ENCODE data around the gene PDZD8. TPM values are rescaled to one million over a fixed set of nuclear protein-coding genes. Genes with fewer than 3 reads are reported as not detected.

The PDZD8 gene
- total RNA-seq, 2 experiments from 2014 or later = 27.6 to 27.7 TPM

GRCh38 chr10:117353684-117354083 is 21.6 kb downstream of the PDZD8 start:
- ChIA-PET POLR2A (no interaction called here), CTCF (interaction anchor here (0.6 kb wide), 1 partner anchor 9 kb away, joined by 3 read pairs; no protein-coding TSS in a partner anchor)

- CTCF ChIA-PET = no interaction called here
- POLR2A ChIA-PET = no interaction called here
These were observed 22.5 kb downstream of the PDZD8 start for GRCh38 chr10:117352724-117353123.

- CTCF ChIA-PET = no interaction called here
- POLR2A ChIA-PET = no interaction called here
These were observed 23.2 kb downstream of the PDZD8 start for GRCh38 chr10:117351996-117352395.

GRCh38 chr10:117351558-117351957 is 23.7 kb downstream of the PDZD8 start:
- POLR2A ChIA-PET = no interaction called here
- CTCF ChIA-PET = no interaction called here

GRCh38 chr10:117350909-117351308 is 24.3 kb downstream of the PDZD8 start:
- ChIA-PET POLR2A (no interaction called here), CTCF (no interaction called here)

DNA sequence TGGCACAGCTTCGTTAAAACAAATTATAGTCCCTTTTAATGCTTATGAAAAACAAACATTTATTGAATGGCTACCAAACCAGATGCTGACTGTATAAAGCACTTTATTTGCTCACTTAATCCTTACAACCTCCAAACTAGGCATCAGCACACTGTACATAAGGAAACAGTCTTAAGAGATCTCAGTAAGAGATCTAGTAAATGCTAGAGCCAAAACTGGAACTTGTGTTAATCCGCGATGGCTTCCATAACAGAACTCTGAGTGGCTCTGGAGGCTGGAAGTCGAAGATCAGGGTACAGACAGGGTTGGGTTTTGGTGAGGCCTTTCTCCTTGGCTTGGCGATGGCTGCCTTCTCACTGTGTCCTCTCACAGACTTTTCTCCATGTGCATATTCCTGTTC is 27.0 kb downstream of the PDZD8 start:
- POLR2A ChIA-PET = no interaction called here
- CTCF ChIA-PET = no interaction called here

- ChIA-PET CTCF (no interaction called here), POLR2A (no interaction called here)
These were observed 28.7 kb downstream of the PDZD8 start for GRCh38 chr10:117346574-117346973.

- POLR2A ChIA-PET = no interaction called here
These were observed 30.1 kb downstream of the PDZD8 start for GRCh38 chr10:117345143-117345542.

GRCh38 chr10:117342641-117343040 is 32.6 kb downstream of the PDZD8 start:
- ChIA-PET POLR2A (no interaction called here), CTCF (no interaction called here)

More at GRCh38 chr10:117345143-117345542, 30.1 kb downstream of the PDZD8 start:
- CTCF ChIA-PET = interaction anchor here (0.5 kb wide), 1 partner anchor 8 kb away, joined by 3 read pairs; no protein-coding TSS in a partner anchor

GRCh38 chr10:117341061-117341460 is 34.2 kb downstream of the PDZD8 start:
- CTCF ChIA-PET = no interaction called here

DNA sequence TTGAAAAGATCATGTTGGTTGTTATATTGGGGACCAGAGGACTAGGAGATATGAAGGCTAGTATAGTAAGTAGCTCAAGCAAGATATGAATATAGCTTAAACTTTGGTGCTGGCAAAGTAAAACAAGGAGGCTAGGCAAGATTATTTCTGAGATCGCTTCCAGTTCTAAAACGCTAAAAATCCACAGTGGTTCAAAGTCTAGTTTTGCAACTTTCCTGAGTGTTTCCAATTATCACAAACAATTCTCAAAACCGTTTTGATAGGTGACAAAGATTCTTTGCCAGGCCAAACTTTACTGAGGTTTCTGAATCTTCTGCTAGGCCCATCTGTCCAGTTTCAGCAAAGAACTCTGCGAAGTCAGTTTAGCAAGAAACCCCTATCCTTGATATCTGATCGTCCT is 35.3 kb downstream of the PDZD8 start:
- CTCF ChIA-PET = no interaction called here
- POLR2A ChIA-PET = no interaction called here

More at GRCh38 chr10:117341061-117341460, 34.2 kb downstream of the PDZD8 start:
- POLR2A ChIA-PET = no interaction called here

DNA sequence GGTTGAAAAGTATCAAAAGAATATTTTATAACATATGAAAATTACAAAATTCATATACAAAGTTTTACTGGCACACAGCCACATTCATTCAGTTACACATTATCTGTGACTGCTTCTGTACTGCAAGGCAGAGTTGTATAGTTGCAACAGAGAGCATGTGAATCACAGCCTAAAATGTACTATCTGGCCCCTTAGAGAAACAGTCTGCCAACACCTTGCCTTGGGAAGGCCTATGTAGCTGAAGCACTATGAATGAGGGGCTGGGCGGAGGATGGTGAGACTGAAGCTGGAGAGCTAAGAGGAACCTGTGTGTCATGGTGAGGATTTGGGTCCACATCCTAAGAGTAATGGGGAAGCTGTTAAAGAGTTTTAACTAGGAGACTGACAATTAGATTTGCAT is 35.7 kb downstream of the PDZD8 start:
- ChIA-PET CTCF (no interaction called here), POLR2A (no interaction called here)

GRCh38 chr10:117334926-117335325 is 40.3 kb downstream of the PDZD8 start:
- ChIA-PET POLR2A (no interaction called here), CTCF (no interaction called here)

- ChIA-PET CTCF (interaction anchor here (1.0 kb wide), 1 partner anchor 119 kb away, joined by 3 read pairs; no protein-coding TSS in a partner anchor), POLR2A (no interaction called here)
These were observed 41.2 kb downstream of the PDZD8 start for GRCh38 chr10:117334066-117334465.

DNA sequence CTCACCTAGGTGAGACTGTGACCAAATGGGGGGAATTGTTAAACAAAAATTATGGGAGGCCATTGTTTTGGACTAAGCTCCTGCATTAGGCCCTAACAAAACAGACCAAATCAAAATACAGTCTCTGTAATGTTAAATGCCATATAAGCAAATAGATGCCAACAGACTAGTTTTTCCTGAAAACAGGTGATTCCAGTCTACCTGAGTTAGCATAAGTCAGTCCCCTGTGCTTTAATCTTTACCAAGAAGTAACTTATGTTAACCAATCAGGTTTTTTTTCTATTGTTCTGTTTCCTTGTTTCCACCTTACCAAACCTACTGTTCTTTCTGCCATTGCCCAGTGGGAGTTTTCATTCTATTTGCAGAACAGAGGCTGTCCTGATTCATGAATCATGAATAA is 48.0 kb downstream of the PDZD8 start:
- ChIA-PET CTCF (interaction anchor here (0.7 kb wide), 1 partner anchor 111 kb away, joined by 4 read pairs; no protein-coding TSS in a partner anchor), POLR2A (no interaction called here)

DNA sequence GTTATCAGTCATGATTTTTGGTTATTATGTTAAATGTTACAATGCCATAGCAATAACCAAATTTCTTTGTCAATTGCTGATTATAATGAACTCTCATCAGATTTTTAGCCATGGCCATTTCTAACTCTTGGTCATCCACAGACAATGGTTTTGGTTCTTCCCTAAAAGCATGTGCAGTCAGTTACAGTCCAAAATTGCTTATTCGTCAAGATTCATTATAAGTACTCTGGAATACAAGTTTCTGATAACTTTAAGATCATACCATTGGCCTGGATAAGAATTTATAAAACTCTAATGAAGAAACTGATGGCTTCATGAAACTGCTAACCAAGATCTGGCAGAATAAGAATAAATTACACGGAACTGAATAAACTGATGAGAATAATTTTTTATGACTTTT is 50.9 kb downstream of the PDZD8 start:
- CTCF ChIA-PET = interaction anchor here (2.4 kb wide), 1 partner anchor 107 kb away, joined by 12 read pairs; no protein-coding TSS in a partner anchor
- POLR2A ChIA-PET = no interaction called here

DNA sequence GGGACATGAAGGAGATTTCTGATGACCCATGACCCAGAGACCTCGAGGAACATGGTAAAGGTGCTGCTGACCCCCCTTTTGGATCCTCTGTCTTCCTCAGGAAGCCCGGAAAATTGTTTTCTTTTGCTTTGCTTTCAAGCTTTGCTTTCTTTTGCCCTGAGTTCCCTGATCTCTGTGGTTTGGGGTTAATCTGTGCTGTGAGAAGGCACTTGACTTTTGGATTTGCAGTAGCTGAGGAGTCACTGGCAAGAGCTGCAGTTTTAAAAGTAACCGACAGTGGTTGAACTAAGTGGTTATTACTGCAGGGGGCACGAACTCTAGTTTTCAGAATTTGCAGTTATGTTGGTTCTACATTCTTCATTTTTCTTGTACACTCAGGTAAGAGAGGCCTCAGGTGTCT is 53.0 kb downstream of the PDZD8 start:
- POLR2A ChIA-PET = no interaction called here
- CTCF ChIA-PET = interaction anchor here (2.4 kb wide), 1 partner anchor 105 kb away, joined by 12 read pairs; no protein-coding TSS in a partner anchor

GRCh38 chr10:117320050-117320665 is 55.1 kb downstream of the PDZD8 start:
- ChIA-PET CTCF (interaction anchor here (1.6 kb wide), 2 partner anchors 103 to 105 kb away, joined by 4 to 17 read pairs; no protein-coding TSS in a partner anchor), POLR2A (no interaction called here)

- ChIA-PET POLR2A (no interaction called here), CTCF (interaction anchor here (0.8 to 1.0 kb wide), 4 partner anchors 19 to 102 kb away, joined by 3 to 6 read pairs (median 3); no protein-coding TSS in a partner anchor)
These were observed 56.3 kb downstream of the PDZD8 start for GRCh38 chr10:117318909-117319308.

GRCh38 chr10:117316701-117317100 is 58.5 kb downstream of the PDZD8 start:
- POLR2A ChIA-PET = no interaction called here
- CTCF ChIA-PET = interaction anchor here (1.2 kb wide), 1 partner anchor 101 kb away, joined by 3 read pairs; no protein-coding TSS in a partner anchor

GRCh38 chr10:117313641-117314040 is 61.6 kb downstream of the PDZD8 start:
- ChIA-PET CTCF (interaction anchor here (1.4 kb wide), 1 partner anchor 97 kb away, joined by 4 read pairs; no protein-coding TSS in a partner anchor), POLR2A (no interaction called here)

DNA sequence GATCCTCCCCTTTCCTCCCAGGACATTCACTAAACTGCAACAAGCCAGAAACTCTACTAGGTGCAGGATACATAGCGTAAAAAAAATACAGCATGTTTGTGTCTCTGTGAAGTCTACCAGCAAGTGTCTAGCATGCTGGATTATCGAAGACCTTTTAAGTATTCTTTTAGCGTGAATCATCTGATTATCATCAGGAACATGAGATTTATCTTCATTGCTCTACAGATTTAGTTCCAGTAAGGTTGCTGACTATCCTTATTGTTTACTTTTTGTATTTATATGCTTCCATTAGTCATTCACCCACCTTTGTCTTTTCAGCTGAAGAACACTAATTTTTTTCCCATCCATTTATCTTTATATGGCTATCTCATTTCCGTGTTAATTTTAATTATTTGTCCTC is 62.8 kb downstream of the PDZD8 start:
- ChIA-PET POLR2A (no interaction called here), CTCF (interaction anchor here (1.4 kb wide), 1 partner anchor 96 kb away, joined by 4 read pairs; no protein-coding TSS in a partner anchor)

Data from activated CD8-positive, alpha-beta memory T cell treated with anti-CD3 and anti-CD28 coated beads for 36 hours (primary cell).